ENCODE measurements around the gene PPM1J.

The PPM1J gene

DNA sequence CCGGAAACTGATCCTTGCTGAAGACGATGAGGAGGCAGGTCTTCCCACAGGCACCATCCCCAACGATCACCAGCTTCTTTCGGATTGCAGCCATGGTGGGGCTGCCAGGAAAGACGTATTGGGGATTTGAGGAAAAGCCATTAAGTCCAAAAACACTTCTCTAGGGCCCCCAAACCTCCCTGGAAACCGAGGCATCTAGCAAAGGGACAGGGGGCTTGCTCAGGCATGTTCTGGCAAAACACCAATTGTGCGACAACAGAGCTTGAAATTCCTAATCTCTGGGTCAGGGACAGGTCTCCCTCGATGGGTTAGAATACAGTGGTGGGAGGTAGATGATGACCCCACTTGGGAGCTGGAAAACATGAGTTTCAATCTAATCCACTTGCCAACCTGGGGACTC, 11.4 kb downstream of the PPM1J start:
- no peak for DNase-seq

DNA sequence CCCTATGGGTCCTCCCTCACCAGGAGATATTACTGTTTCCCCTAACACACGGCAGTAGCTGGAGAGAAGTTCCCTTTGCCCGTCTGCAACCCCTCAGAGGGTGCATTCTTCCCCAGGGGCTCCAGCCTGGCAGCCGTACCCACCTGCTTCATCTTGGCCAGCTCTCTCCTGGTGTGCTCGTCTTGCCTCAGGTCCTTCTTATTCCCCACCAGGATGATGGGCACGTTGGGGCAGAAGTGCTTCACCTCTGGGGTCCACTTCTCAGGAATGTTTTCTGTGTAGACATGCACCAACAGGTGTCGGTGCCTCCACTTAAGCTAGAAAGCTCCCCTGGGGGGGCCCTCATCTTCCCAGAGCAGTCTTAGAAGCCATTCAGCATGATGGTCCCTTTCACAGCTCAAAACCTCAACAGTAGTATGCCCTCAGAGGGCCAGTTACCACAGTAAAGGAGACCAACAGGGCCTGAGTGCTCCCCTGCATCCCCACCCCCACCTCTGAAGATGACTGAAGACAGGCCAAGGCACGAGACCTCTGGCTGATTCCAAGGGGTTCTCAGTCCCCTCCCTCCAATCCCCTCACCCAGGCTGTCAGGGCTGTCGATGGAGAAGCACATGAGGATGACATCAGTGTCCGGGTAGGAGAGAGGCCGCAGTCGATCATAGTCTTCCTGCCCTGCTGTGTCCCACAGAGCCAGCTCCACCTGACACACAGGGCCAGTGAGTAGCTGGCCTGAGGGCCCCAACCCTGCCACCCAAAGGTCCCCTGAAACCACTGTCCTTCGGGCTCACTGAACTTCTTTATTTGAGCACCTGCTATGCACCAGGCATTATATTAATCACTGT, 12.5 kb downstream of the PPM1J start:
- DNase-seq: no peak

GRCh38 chr1:112702067-112702395, 13.1 kb downstream of the PPM1J start:
- no peak for DNase-seq

DNA sequence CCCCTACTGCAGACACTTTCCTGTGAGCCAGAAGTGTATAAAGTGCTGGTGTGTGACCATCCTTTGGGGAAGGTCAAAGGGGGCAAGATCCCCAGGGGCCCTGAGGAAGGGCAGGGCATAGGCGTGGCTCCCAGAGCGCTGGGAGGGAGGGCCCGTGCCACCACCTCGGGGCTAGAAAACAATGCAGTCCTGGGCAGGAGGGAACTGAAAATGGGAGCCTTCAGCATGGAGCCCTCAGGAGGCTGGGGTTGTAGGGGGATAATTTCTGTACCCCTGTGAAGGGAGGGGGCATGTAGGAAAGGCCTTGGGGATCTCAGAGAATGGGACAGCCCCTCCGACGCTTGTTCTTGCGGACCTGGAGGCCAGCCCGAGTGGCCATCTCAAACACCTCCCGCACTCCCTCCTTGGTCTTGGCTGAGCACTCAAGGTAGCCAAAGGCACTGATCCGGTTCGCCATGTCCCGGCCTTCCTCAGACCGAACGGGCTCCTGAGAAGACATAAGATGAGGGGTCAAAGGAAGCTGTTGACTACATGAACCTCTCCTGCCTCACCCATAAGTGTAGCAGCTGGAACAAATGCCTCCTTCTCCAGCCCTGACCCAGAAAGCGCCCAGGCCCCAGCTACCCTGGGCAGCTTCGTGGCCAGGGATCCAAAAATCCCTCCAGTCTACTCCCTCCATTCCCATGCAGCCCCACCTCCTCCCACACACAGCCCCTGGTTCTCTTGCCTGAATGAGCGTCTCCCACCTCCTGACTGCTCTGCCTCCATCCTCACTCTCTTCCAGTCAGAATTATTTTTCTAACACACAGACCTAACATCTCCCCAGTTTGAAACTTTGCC, 13.7 kb downstream of the PPM1J start:
- no peak for DNase-seq

GRCh38 chr1:112700290-112701226, 14.6 kb downstream of the PPM1J start:
- peak; percentile 56 for DNase-seq

- DNase-seq: no peak
Observed at GRCh38 chr1:112699425-112700144, 15.5 kb downstream of the PPM1J start.

- peak; percentile 96 for DNase-seq
Observed at GRCh38 chr1:112698366-112699310, 16.5 kb downstream of the PPM1J start.

DNA sequence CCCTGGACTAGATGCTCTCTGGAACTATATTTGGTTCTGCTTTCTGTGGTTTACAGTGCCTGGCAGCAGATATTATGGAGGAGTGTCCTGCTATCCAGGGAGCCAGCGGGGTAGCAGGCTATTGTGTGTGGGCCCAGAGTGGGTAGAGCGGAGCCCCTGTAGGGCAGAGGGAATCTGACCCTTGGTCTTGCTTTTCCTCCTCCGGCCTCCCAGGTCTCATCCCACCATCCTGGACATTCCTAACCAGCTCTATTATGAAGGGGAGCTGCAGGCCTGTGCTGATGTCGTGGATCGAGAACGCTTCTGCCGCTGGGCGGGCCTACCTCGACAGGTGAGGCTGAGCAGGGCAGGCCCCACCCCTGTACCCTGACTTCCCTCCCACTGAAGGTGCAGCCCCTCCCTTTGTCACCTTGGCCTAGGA, 17.3 kb downstream of the PPM1J start:
- DNase-seq: no peak

DNA sequence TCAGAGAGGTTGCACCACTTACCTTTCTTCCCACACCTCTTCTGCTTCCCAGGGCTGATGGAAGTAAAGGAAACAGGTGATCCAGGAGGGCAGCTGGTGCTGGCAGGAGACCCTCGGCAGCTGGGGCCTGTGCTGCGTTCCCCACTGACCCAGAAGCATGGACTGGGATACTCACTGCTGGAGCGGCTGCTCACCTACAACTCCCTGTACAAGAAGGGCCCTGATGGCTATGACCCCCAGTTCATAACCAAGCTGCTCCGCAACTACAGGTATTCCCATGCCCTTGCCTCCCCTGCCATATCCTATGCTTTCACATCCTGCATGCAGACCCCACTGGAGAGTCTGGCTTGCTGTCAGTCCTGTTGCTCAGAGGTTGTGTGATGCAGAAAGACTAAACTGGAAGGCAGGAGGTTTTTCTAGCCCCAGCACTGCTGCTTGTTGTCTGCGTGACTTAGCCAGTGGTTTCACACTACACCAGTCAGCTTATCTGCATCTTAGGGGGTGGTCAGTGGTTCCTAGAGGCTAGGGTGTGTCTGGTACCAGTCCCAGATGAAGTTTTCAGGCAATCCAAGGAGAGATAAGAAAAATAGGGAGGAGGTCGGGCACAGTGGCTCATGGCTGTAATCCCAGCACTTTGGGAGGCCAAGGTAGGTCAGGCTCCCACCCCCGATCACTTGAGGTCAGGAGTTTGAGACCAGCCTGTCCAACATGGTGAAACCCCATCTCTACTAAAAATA, 18.4 kb downstream of the PPM1J start:
- DNase-seq: no peak

GRCh38 chr1:112695276-112695675, 19.9 kb downstream of the PPM1J start:
- DNase-seq: no peak

DNA sequence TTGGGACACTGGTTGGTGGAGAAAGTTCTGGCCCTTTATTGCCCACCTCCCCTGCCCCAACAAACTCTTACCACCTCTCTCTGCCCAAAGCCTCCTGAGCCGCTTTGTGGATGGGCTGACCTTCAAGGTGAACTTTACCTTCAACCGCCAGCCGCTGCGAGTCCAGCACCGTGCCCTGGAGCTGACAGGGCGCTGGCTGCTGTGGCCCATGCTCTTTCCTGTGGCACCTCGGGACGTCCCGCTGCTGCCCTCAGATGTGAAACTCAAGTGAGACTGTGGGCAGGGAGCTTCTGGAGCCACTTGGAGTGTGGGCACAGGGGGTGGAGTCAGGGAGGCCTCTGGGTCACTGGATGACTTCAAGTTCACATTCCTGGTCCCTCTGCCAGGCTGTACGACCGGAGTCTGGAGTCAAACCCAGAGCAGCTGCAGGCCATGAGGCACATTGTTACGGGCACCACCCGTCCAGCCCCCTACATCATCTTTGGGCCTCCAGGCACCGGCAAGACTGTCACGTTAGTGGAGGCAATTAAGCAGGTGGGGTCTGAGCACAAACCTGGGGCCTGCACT, 20.7 kb downstream of the PPM1J start:
- DNase-seq: no peak

- DNase-seq: no peak
Observed at GRCh38 chr1:112693821-112694220, 21.3 kb downstream of the PPM1J start.

DNA sequence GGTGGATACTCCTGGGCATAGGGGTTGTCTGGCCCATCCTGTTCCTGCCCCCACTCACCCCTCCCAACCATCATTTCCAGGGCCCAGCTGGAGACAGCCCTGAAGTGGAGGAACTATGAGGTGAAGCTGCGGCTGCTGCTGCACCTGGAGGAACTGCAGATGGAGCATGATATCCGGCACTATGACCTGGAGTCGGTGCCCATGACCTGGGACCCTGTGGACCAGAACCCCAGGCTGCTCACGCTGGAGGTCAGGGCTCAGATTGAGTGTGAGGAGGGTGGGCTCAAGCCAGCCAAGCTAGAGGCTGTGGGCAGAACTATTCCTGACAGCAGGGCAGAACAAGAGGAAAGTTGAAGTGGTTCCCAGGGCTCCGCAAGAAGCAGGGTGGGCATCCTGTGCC, 22.5 kb downstream of the PPM1J start:
- no peak for DNase-seq

DNA sequence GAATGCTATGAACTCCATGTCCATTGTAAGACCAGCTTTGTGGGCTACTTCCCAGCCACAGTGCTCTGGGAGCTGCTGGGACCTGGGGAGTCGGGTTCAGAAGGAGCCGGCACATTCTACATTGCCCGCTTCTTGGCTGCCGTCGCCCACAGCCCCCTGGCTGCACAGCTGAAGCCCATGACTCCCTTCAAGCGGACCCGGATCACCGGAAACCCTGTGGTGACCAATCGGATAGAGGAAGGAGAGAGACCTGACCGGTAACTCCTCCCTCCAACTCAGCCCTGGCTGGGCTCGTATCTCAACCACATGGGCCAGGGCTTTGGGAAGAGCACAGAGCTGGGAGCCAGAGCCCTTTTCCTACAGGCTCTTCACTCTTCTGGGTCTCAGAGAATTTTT, 25.3 kb downstream of the PPM1J start:
- DNase-seq: no peak

GRCh38 chr1:112689196-112689841, 25.8 kb downstream of the PPM1J start:
- no peak for DNase-seq

GRCh38 chr1:112688781-112689193, 26.3 kb downstream of the PPM1J start:
- DNase-seq: no peak

DNA sequence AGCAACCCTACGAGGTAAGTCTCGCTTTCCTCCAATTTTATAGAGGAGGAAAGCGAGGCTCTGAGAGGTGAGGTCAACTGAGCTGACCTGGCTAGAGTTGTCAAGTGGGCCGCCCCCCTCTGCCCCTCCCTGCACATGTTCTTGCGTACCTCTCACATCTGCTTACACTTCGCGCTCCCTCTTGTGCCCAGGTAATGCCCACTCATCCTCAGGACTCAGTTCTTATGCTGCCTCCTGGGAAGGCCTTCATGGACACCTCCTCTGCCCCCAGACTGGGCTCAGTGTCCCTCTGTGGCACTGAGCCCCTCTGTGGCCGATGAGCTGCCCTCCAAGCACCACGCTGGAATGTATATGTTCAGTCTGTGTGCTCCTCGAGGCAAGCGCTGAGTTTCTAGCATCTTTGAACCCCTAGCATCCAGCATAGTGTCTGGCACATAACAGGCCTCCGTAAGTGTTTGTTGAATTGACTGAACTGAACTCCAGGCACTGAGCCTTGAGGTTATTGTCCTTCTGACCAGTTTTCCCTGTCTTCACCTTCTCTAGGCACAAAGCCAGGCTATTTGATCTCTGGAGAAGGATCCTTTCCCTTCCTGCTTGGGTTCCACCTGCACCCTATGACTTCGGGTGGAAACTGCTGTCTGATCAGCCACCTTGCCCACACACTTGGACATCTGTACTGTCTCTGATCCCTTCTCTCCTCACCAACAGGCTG, 27.2 kb downstream of the PPM1J start:
- no peak for DNase-seq

- DNase-seq: no peak
Observed at GRCh38 chr1:112687361-112687760, 27.8 kb downstream of the PPM1J start.

DNA sequence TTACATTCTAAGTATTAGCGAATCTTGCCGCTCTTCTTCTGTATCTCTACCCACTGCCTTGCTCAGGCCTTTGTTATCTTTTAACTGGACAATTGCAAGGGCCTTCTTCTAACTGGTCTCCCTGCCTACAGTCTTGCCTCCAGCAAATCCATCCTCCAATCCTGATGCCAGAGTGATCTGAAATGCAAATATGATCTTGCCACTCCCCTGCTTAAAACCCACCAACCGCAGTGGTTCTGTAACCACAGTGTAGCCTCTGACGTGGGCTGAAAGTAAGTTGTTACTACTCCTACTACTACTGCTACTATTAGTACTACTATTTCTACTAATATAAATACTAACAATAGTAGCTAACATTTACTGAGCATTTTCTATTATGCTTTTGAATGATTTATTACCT, 28.3 kb downstream of the PPM1J start:
- DNase-seq: no peak
